22Rv1 (cell line): ENCODE data around the gene MAP4K4.

Source experiments
- H3K27ac ChIP-seq: fragments of 450-650 bp; 2 replicates; pipeline ENCODE4 v1.5.1; 2017
- CTCF ChIP-seq: fragments of 450-650 bp; IDR thresholded peaks from 2 replicates; pipeline ENCODE4 v1.5.1; 2017; ENCODE audit warnings: mild to moderate bottlenecking
- ZFX ChIP-seq: fragments of 450-650 bp; IDR thresholded peaks from 2 replicates; pipeline ENCODE4 v1.6.1; 2017; ENCODE audit warnings: antibody characterized with exemption, borderline replicate concordance

Gene MAP4K4

DNA sequence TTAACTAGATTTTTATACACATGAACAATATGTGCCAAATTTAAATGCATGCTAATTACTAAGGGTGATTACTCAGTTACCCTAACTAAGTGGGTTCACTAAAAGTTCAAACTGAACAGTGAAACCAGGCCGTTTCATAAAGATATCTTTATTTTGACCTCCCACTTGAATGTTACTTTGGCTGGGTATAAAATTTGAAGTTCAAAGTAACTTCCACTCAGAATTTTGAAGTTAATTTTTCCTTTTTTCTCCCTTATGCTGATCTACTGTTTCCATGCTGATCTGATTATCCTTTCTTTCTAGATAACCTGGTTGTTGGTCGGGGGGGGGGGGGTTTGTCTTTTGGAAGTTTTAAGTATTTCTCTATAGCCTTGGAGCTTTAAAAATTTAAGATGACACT, 25.5 kb upstream of the MAP4K4 start:
- TF ChIP-seq ZFX (no peak), CTCF (no peak)
- H3K27ac ChIP-seq = no peak overlapping the region

DNA sequence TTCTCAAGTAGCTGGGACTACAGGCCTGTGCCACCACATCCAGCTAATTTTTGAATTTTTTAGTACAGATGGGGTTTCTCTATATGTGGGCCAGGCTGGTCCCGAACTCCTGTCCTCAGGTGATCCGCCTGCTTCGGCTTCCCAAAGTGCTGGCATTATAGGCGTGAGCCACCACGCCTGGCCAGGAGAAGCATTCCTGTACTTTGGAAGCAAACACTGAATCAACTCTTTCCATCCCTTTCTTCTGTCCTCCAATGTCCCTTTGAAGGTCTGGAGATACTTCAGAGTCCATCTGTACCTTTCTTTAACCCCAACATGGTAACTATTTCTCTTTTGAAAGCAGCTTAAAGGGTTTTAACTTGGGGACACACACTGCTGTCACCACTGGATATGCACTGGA, 23.6 kb upstream of the MAP4K4 start:
- H3K27ac ChIP-seq = no peak overlapping the region
- no peak for TF ChIP-seq ZFX
- no peak for TF ChIP-seq CTCF

- no peak overlapping the region for H3K27ac ChIP-seq
- no peak for TF ChIP-seq CTCF
- TF ChIP-seq ZFX = no peak
Observed at GRCh38 chr2:101675512-101675911, 22.0 kb upstream of the MAP4K4 start.

DNA sequence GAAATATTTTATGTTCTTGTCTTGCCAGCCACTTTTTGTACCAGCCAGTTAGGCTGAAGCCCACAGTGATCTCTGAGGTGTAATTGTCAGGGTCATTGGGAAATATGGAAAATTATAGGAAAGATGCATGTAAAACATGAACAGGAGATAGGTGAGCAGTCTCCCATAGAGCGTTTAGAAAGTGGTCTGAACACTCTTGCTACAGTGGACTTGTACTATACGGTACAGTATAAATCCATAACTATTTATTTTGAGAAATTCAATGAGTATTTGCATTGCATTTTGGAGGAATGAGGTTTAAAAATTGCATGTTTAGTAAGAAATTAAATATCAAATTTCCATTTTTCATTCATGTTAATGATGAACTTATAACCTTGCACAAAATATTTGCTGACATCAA, 20.8 kb upstream of the MAP4K4 start:
- no peak overlapping the region for H3K27ac ChIP-seq
- TF ChIP-seq CTCF (no peak), ZFX (no peak)

- TF ChIP-seq CTCF (no peak), ZFX (no peak)
- H3K27ac ChIP-seq = no peak overlapping the region
Observed at GRCh38 chr2:101677658-101678057, 19.8 kb upstream of the MAP4K4 start.

GRCh38 chr2:101678379-101678778, 19.1 kb upstream of the MAP4K4 start:
- H3K27ac ChIP-seq = no peak overlapping the region
- no peak for TF ChIP-seq ZFX
- TF ChIP-seq CTCF = no peak

GRCh38 chr2:101679037-101679726, 18.3 kb upstream of the MAP4K4 start:
- no peak for TF ChIP-seq ZFX
- no peak for TF ChIP-seq CTCF
- H3K27ac ChIP-seq = no peak overlapping the region
